HCT116 (cell line): Measurements from ENCODE around the gene SORCS2. TPM values are rescaled to one million over a fixed set of nuclear protein-coding genes. Genes with fewer than 3 reads are reported as not detected.
A peak's percentile ranks its signal among the peaks of the same experiment; 100 is the strongest.

Experiments
- ATAC-seq: fragments of 200-7000 bp; cut with Tn5 transposase; 2 replicates; pipeline ENCODE4 v1.9.1; 2020; ENCODE audit warnings: mild to moderate bottlenecking, moderate library complexity
- BruUV-seq: library from RNA; stranded (reverse); fragments of 400-500 nt; replicated peaks from 2 replicates; lab custom pipeline; 2021; lab: Mats Ljungman, UMichigan
- CTCF ChIA-PET: fragments of 300-600 bp; sonication (Branson Sonifier 250); formaldehyde crosslinking; loops from one replicate; lab custom pipeline; 2021; ENCODE audit warnings: antibody characterized with exemption; lab: Charles Lee
- POLR2A ChIA-PET: fragments of 300-600, 350-600 bp; sonication (Branson Sonifier 250); formaldehyde crosslinking; loops from one replicate; lab custom pipeline; 2021; ENCODE audit warnings: antibody characterized with exemption; lab: Charles Lee
- RAD21 ChIA-PET, 2 experiments: fragments of 300-600 bp; sonication (Branson Sonifier 250); formaldehyde crosslinking; loops; one replicate each; lab custom pipeline; 2023; ENCODE audit warnings: low total read pairs in 2 of 2; ENCODE audit not compliant: uncharacterized antibody in 2 of 2, unreplicated experiment in 2 of 2, low non-redundant PET in 1 of 2; lab: Charles Lee
- DNase-seq: peaks from one replicate; pipeline ENCODE4 v3.0.0-alpha.2; 2010; ENCODE audit warnings: low read depth, low spot score
- H2AFZ ChIP-seq: fragments of 200-600 bp; shearing (Covaris generic), sonication (generic); 2 replicates; pipeline ENCODE4 v1.6.1; 2017; ENCODE audit warnings: low read depth, mixed run types, mixed read lengths, antibody characterized with exemption, low read length; ENCODE audit not compliant: poor library complexity, severe bottlenecking
- H3K27ac ChIP-seq: 2 replicates; pipeline ENCODE4 v1.5.1; 2012; ENCODE audit warnings: low read depth, low read length
- H3K27me3 ChIP-seq: fragments of 200-600 bp; sonication (generic); 2 replicates; pipeline ENCODE4 v1.6.1; 2016; ENCODE audit warnings: mixed run types, low read length, mixed read lengths; ENCODE audit not compliant: insufficient read depth
- H3K36me3 ChIP-seq, 2 experiments: fragments of 200-500 bp in 1 of 2; fragments of 200-600 bp in 1 of 2; sonication (Bioruptor generic) in 1 of 2; sonication (generic) in 1 of 2; 2 replicates each; pipeline versions ENCODE4 v1.5.1 to v1.6.1; 2014 to 2016; ENCODE audit warnings: low read length in 2 of 2, inconsistent platforms in 1 of 2, mixed read lengths in 1 of 2, mixed run types in 1 of 2; ENCODE audit not compliant: insufficient read depth in 2 of 2, control insufficient read depth in 1 of 2
- H3K4me1 ChIP-seq, 2 experiments: fragments of 200-600 bp in 1 of 2; sonication (generic) in 1 of 2; 2 replicates each; pipeline versions ENCODE4 v1.5.1 to v1.6.1; 2012 to 2017; ENCODE audit warnings: low read length in 2 of 2, inconsistent platforms in 1 of 2, mild to moderate bottlenecking in 1 of 2, mixed read lengths in 1 of 2, mixed run types in 1 of 2, moderate library complexity in 1 of 2; ENCODE audit not compliant: insufficient read depth in 2 of 2, control insufficient read depth in 1 of 2
- H3K4me2 ChIP-seq: fragments of 200-600 bp; sonication (generic); 2 replicates; pipeline ENCODE4 v1.6.1; 2017; ENCODE audit warnings: mixed run types, low read length, mixed read lengths
- H3K4me3 ChIP-seq, 2 experiments: fragments of 200-600 bp in 1 of 2; sonication (generic) in 1 of 2; replicated peaks in 1 of 2; 2 replicates each; pipeline ENCODE4 v1.5.1; 2011 to 2016; ENCODE audit warnings: low read length in 2 of 2, control low read depth in 1 of 2, low read depth in 1 of 2, mild to moderate bottlenecking in 1 of 2, mixed read lengths in 1 of 2, mixed run types in 1 of 2
- H3K79me2 ChIP-seq: fragments of 200-600 bp; sonication (generic); 2 replicates; pipeline ENCODE4 v1.6.1; 2017; ENCODE audit warnings: mild to moderate bottlenecking, mixed run types, low read length, moderate library complexity, mixed read lengths; ENCODE audit not compliant: insufficient read depth
- H3K9ac ChIP-seq: fragments of 200-600 bp; sonication (generic); 2 replicates; pipeline ENCODE4 v1.6.1; 2016; ENCODE audit warnings: low read length, mixed read lengths
- H3K9me2 ChIP-seq: fragments of 200-600 bp; sonication (generic), shearing (Covaris generic); 2 replicates; pipeline ENCODE4 v1.6.1; 2017; ENCODE audit warnings: mixed run types, mild to moderate bottlenecking, moderate library complexity; ENCODE audit not compliant: insufficient read depth
- H3K9me3 ChIP-seq, 2 experiments: fragments of 200-500 bp in 1 of 2; fragments of 200-600 bp in 1 of 2; sonication (Bioruptor generic) in 1 of 2; sonication (generic) in 1 of 2; 2 replicates each; pipeline ENCODE4 v1.6.1; 2014 to 2017; ENCODE audit warnings: low read length in 2 of 2, mixed read lengths in 2 of 2, inconsistent platforms in 1 of 2, low read depth in 1 of 2, mild to moderate bottlenecking in 1 of 2, mixed run types in 1 of 2, moderate library complexity in 1 of 2; ENCODE audit not compliant: control insufficient read depth in 1 of 2, insufficient read depth in 1 of 2
- H4K20me1 ChIP-seq: fragments of 200-600 bp; sonication (generic), shearing (Covaris generic); 2 replicates; pipeline ENCODE4 v1.6.1; 2017; ENCODE audit warnings: mixed run types, mild to moderate bottlenecking, moderate library complexity; ENCODE audit not compliant: insufficient read depth
- ATF3 ChIP-seq: IDR thresholded peaks from 2 replicates; pipeline ENCODE4 v1.6.1; 2012
- CTCF ChIP-seq, 3 experiments: fragments of 200-600 bp in 1 of 3; sonication (generic) in 1 of 3; IDR thresholded peaks in 2 of 3; conservative IDR thresholded peaks in 1 of 3; 2 replicates each; pipeline ENCODE4 v1.5.1; 2012 to 2017; ENCODE audit warnings: low read depth in 2 of 3, low read length in 2 of 3, antibody characterized with exemption in 1 of 3, borderline replicate concordance in 1 of 3, control low read depth in 1 of 3, mild to moderate bottlenecking in 1 of 3, mixed read lengths in 1 of 3, mixed run types in 1 of 3, moderate library complexity in 1 of 3; ENCODE audit not compliant: insufficient read depth in 1 of 3
- ELF1 ChIP-seq: IDR thresholded peaks from 2 replicates; pipeline ENCODE4 v1.6.1; 2012; ENCODE audit warnings: low read depth, borderline replicate concordance
- EZH2phosphoT487 ChIP-seq: fragments of 200-600 bp; IDR thresholded peaks from 2 replicates; pipeline ENCODE4 v1.6.1; 2018; ENCODE audit warnings: antibody characterized with exemption, borderline replicate concordance
- POLR2A ChIP-seq: IDR thresholded peaks from 2 replicates; pipeline ENCODE4 v1.7.0; 2011; ENCODE audit warnings: borderline replicate concordance; ENCODE audit not compliant: insufficient read depth, insufficient read length; ENCODE audit errors: extremely low read depth
- POLR2AphosphoS5 ChIP-seq: IDR thresholded peaks from 2 replicates; pipeline ENCODE4 v1.6.1; 2011; ENCODE audit warnings: mild to moderate bottlenecking, low read depth, low read length, moderate library complexity
- RAD21 ChIP-seq: IDR thresholded peaks from 2 replicates; pipeline ENCODE4 v1.6.1; 2012; ENCODE audit warnings: low read depth, mild to moderate bottlenecking
- REST ChIP-seq: IDR thresholded peaks from 2 replicates; pipeline ENCODE4 v1.6.1; 2012; ENCODE audit warnings: low read depth
- SP1 ChIP-seq: IDR thresholded peaks from 2 replicates; pipeline ENCODE4 v1.6.1; 2012; ENCODE audit warnings: low read depth
- SRF ChIP-seq: IDR thresholded peaks from 2 replicates; pipeline ENCODE4 v1.6.1; 2012; ENCODE audit warnings: low read depth
- TCF7L2 ChIP-seq: IDR thresholded peaks from 2 replicates; pipeline ENCODE4 v1.7.0; 2011; ENCODE audit warnings: borderline replicate concordance, inconsistent platforms; ENCODE audit not compliant: insufficient read depth, insufficient read length; ENCODE audit errors: extremely low read depth
- intact Hi-C: fragments of 100-400 bp; cut with micrococcal nuclease; formaldehyde crosslinking; loops from 2 replicates; pipeline ENCODE4 v1.10.0; 2022
- total RNA-seq: library from RNA; stranded (reverse); gene quantifications from one replicate; pipeline ENCODE4 v1.2.1, GENCODE V29; 2021; ENCODE audit not compliant: unreplicated experiment

Gene SORCS2
- total RNA-seq, 1 experiment from 2014 or later, result 0.37 TPM

GRCh38 chr4:7189475-7190277 lies 2.7 kb upstream of the SORCS2 start:
- Histone ChIP-seq H3K9me3 (no peaks in the 10 kb centered on the region), H3K9me2 (no peaks in the 10 kb centered on the region), H3K36me3 (no peaks in the 10 kb centered on the region), H3K4me3 (no peak overlapping the region), H3K4me1 (no peaks in the 10 kb centered on the region; a peak in 1 of 4 replicates), H3K27ac (no peak overlapping the region), H3K79me2 (no peaks in the 10 kb centered on the region), H3K27me3 (peaks cover 15% of the 10 kb centered on the region; the same call in 1 of the 2 replicates), H4K20me1 (no peaks in the 10 kb centered on the region), H3K9ac (no peak overlapping the region), H2AFZ (no peak overlapping the region)
- ATAC-seq, result peak; percentile 58
- BruUV-seq, result no TSS peak
- TF ChIP-seq RAD21, result peak; percentile 28; the same call in 1 of the 2 replicates
- TF ChIP-seq CTCF (IDR thresholded peaks at IDR 0.05 in 2 of 3, conservative IDR thresholded peaks at IDR 0.05 in 1 of 3; ENCODE audit: borderline replicate concordance in 1 of 3, insufficient read depth in 1 of 3, low read depth in 2 of 3, low read length in 2 of 3), result peak; percentile 23 to 49 (median 42); a peak in 5 of 6 replicates
- TF ChIP-seq POLR2A, result no peak
- TF ChIP-seq, all 23 proteins: peak for 2
- intact Hi-C loops, result loop anchor here (5.0 kb wide), 1 partner anchor 467 kb away; no protein-coding TSS in a partner anchor
- ChIA-PET RAD21 (no interaction called here), CTCF (interaction anchor here (0.7 to 1.7 kb wide), 5 partner anchors 15 to 147 kb away, joined by 3 to 4 read pairs (median 4); partner anchors contain the start of gene TADA2B), POLR2A (no interaction called here)
- DNase-seq, result no peak
- H3K4me2 ChIP-seq, result peak overlapping the region; percentile 11

- no peak overlapping the region for H2AFZ ChIP-seq
- H3K9ac ChIP-seq, result no peak overlapping the region
- no peaks in the 10 kb centered on the region; a peak in 1 of 4 replicates for H3K4me1 ChIP-seq
- H3K4me3 ChIP-seq, result no peak overlapping the region
- no peaks in the 10 kb centered on the region for H4K20me1 ChIP-seq
- DNase-seq (no peak), ATAC-seq (no peak)
- H3K9me3 ChIP-seq, result no peaks in the 10 kb centered on the region
- TF ChIP-seq POLR2AphosphoS5 (no peak), ATF3 (no peak), EZH2phosphoT487 (no peak), SP1 (no peak), SRF (no peak), REST (no peak), TCF7L2 (no peak), ELF1 (no peak)
- no TSS peak for BruUV-seq
- H3K9me2 ChIP-seq, result no peaks in the 10 kb centered on the region
- H3K27me3 ChIP-seq, result peaks cover 15% of the 10 kb centered on the region; the same call in 1 of the 2 replicates
- CTCF ChIA-PET, result interaction anchor here (1.4 to 1.7 kb wide), 2 partner anchors 106 to 145 kb away, joined by 3 to 4 read pairs; no protein-coding TSS in a partner anchor
- H3K36me3 ChIP-seq, result no peaks in the 10 kb centered on the region
- RAD21 ChIA-PET, result no interaction called here
- no peak overlapping the region for H3K4me2 ChIP-seq
- no peak overlapping the region for H3K27ac ChIP-seq
- intact Hi-C loops, result no loop called here
- H3K79me2 ChIP-seq, result no peaks in the 10 kb centered on the region
- POLR2A ChIA-PET, result no interaction called here
These were observed 2.1 kb upstream of the SORCS2 start for GRCh38 chr4:7190278-7190594.
